Measurements from ENCODE around the gene CBARP. TPM values are rescaled to one million over a fixed set of nuclear protein-coding genes. Genes with fewer than 3 reads are reported as not detected.

CBARP gene
- total and polyA plus RNA-seq, 2 of the 13 experiments (the other 11 are each of a cell fraction or from before 2014, with no cell fraction given): 1.2 to 1.4 TPM

GRCh38 chr19:1227304-1228054 is 10.3 kb downstream of the CBARP start (continued):
- TF ChIP-seq, protein P1, sequence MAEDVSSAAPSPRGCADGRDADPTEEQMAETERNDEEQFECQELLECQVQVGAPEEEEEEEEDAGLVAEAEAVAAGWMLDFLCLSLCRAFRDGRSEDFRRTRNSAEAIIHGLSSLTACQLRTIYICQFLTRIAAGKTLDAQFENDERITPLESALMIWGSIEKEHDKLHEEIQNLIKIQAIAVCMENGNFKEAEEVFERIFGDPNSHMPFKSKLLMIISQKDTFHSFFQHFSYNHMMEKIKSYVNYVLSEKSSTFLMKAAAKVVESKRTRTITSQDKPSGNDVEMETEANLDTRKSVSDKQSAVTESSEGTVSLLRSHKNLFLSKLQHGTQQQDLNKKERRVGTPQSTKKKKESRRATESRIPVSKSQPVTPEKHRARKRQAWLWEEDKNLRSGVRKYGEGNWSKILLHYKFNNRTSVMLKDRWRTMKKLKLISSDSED (CRISPR knock-in tag; IDR thresholded peaks at IDR 0.05): no peak
- TF ChIP-seq RBFOX2 (IDR thresholded peaks at IDR 0.05; ENCODE audit: low read depth, low read length): peak; percentile 22; the same call in 1 of the 2 replicates

DNA sequence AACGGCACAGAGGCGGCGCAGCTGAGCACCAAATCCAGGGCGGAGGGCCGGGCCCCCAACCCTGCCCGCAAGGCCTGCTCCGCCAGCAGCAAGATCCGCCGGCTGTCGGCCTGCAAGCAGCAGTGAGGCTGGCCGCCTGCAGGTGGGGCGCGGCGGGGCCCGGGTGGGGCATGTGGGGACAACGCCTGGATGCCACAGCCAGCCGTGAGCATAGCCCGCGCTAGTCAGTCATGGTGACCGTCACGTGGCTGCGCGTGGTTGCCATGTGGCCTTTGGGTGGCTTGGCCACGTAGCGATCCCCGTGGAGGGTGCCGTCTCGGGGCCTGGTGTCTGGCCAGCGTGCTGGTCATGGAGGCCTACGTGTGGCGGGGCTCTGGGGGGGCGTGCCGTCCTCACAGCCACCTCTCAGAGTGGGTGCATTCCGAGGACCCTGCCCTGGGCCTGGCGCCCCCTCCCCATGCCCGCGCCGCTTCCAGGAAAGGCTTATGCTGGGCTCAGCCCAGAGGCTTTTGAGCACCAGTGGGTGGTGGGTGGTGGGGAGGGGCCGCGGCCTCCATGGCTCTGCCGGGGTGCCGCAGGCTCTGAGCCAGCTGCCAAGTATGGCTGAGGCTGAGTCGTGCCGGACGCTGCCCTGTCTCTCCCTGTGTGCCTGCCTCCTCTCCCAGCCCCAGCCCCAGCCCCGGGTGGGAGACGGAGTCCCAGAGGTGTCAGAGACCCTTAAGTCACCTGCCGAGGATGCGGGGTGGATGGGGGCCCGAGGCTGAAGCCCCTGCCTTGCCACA is 11.1 kb downstream of the CBARP start:
- POLR2A ChIA-PET: no interaction called here
- Histone ChIP-seq H3K79me2 (ENCODE audit: insufficient read depth, low read length) (no peaks in the 10 kb centered on the region), H3K27ac (ENCODE audit: extremely low read length, insufficient read depth, low read length) (no peak overlapping the region), H3K4me1 (ENCODE audit: insufficient read depth, low read length) (peaks cover 10% of the 10 kb centered on the region), H3K4me2 (ENCODE audit: low read depth, low read length) (no peak overlapping the region), H3K4me3 (replicated peaks in 1 of 3; ENCODE audit: insufficient read depth in 1 of 3, low read depth in 2 of 3, low read length in 3 of 3) (no peak overlapping the region), H3K27me3 (ENCODE audit: control insufficient read depth in 1 of 2, insufficient read depth in 2 of 2, low read length in 2 of 2) (no peaks in the 10 kb centered on the region), H3K9me3 (ENCODE audit: low read length) (no peaks in the 10 kb centered on the region), H4K20me1 (ENCODE audit: insufficient read depth, low read length) (no peaks in the 10 kb centered on the region), H2AFZ (ENCODE audit: low read length) (no peak overlapping the region), H3K36me3 (replicated peaks in 1 of 2; ENCODE audit: control insufficient read depth in 1 of 2, insufficient read depth in 2 of 2, low read length in 2 of 2) (peaks cover 12 to 15% of the 10 kb centered on the region in 2 experiments; a peak in 3 of 5 replicates), H3K9ac (ENCODE audit: insufficient read depth, low read depth, low read length) (no peak overlapping the region)
- intact Hi-C loops (cut with micrococcal nuclease; ENCODE audit: unreplicated experiment): no loop called here
- no CpG with 5 or more reads among the region's 50 CpGs for WGBS (ENCODE audit: low lambda C conversion rate)
- FAIRE-seq (no peak), DNase-seq (ENCODE audit: low spot score) (no peak), ATAC-seq (no peak; the same call in 2 of the 3 replicates)
- CTCF ChIA-PET (ENCODE audit: low intra/inter-chr PET ratio, low total read pairs): no interaction called here
- BruUV-seq (replicated peaks): no TSS peak
- in situ Hi-C loops (cut with HindIII; ENCODE audit: extremely low pct_ligation_motif_present, low pct_unique_long_range_greater_than_20kb): no loop called here
- TF ChIP-seq, protein P2, sequence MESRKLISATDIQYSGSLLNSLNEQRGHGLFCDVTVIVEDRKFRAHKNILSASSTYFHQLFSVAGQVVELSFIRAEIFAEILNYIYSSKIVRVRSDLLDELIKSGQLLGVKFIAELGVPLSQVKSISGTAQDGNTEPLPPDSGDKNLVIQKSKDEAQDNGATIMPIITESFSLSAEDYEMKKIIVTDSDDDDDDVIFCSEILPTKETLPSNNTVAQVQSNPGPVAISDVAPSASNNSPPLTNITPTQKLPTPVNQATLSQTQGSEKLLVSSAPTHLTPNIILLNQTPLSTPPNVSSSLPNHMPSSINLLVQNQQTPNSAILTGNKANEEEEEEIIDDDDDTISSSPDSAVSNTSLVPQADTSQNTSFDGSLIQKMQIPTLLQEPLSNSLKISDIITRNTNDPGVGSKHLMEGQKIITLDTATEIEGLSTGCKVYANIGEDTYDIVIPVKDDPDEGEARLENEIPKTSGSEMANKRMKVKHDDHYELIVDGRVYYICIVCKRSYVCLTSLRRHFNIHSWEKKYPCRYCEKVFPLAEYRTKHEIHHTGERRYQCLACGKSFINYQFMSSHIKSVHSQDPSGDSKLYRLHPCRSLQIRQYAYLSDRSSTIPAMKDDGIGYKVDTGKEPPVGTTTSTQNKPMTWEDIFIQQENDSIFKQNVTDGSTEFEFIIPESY (CRISPR knock-in tag; IDR thresholded peaks at IDR 0.05): peak; percentile 87
- TF ChIP-seq PHF20 (CRISPR knock-in tag; IDR thresholded peaks at IDR 0.05) (no peak), THAP7 (CRISPR knock-in tag; IDR thresholded peaks at IDR 0.05) (no peak), ELF3 (CRISPR knock-in tag; IDR thresholded peaks at IDR 0.05) (no peak), ZNF431 (CRISPR knock-in tag; IDR thresholded peaks at IDR 0.05; ENCODE audit: borderline replicate concordance, low read depth) (no peak), SATB2 (CRISPR knock-in tag; IDR thresholded peaks at IDR 0.05) (no peak), DPF2 (CRISPR knock-in tag; IDR thresholded peaks at IDR 0.05; ENCODE audit: borderline replicate concordance, low read depth) (no peak), ZNF891 (CRISPR knock-in tag; IDR thresholded peaks at IDR 0.05) (no peak), JARID2 (CRISPR knock-in tag; IDR thresholded peaks at IDR 0.05; ENCODE audit: insufficient replicate concordance) (no peak), BCL3 (CRISPR knock-in tag; IDR thresholded peaks at IDR 0.05) (no peak), RBFOX2 (IDR thresholded peaks at IDR 0.05; ENCODE audit: low read depth, low read length) (peak; percentile 34; the same call in 1 of the 2 replicates), MIER3 (CRISPR knock-in tag; IDR thresholded peaks at IDR 0.05; ENCODE audit: borderline replicate concordance) (no peak)
- TF ChIP-seq, protein P1 (CRISPR knock-in tag; IDR thresholded peaks at IDR 0.05): no peak
